SK-N-SH treated with all-trans-retinoic acid at 6 μM for 48 hours (cell line): ENCODE results near the gene GARS1.

Experiments used
- ATAC-seq: fragments of 200-7000 bp; cut with Tn5 transposase; 3 replicates; pipeline ENCODE4 v1.9.1; 2020; ENCODE audit warnings: mild to moderate bottlenecking, moderate library complexity
- ARNTL ChIP-seq: fragments of 450-650 bp; formaldehyde crosslinking; IDR thresholded peaks from 2 replicates; pipeline ENCODE4 v1.5.0; 2020; ENCODE audit warnings: low read depth, mild to moderate bottlenecking, moderate library complexity, borderline replicate concordance
- BACH2 ChIP-seq: fragments of 250-450 bp; sonication (Bioruptor Pico); IDR thresholded peaks from 2 replicates; pipeline ENCODE4 v1.9.0; 2021; ENCODE audit warnings: mild to moderate bottlenecking, borderline replicate concordance
- CSDC2 ChIP-seq: fragments of 250-450 bp; sonication (Bioruptor Pico); IDR thresholded peaks from 2 replicates; pipeline ENCODE4 v1.5.0; 2020; ENCODE audit warnings: mild to moderate bottlenecking, moderate library complexity
- CSRNP3 ChIP-seq: fragments of 250-450 bp; sonication (Bioruptor Pico); IDR thresholded peaks from 2 replicates; pipeline ENCODE4 v1.5.1; 2021; ENCODE audit warnings: mild to moderate bottlenecking, moderate library complexity
- ISL1 ChIP-seq: fragments of 250-450 bp; sonication (Bioruptor Pico); IDR thresholded peaks from 2 replicates; pipeline ENCODE4 v2.1.2; 2022; ENCODE audit warnings: mild to moderate bottlenecking, moderate library complexity
- PATZ1 ChIP-seq: fragments of 250-450 bp; sonication (Bioruptor Pico); IDR thresholded peaks from 2 replicates; pipeline ENCODE4 v1.8.0; 2020; ENCODE audit warnings: mild to moderate bottlenecking, moderate library complexity, borderline replicate concordance
- PPARA ChIP-seq: fragments of 250-450 bp; sonication (Bioruptor Pico); IDR thresholded peaks from 2 replicates; pipeline ENCODE4 v1.5.0; 2020; ENCODE audit warnings: mild to moderate bottlenecking, borderline replicate concordance
- SNAI2 ChIP-seq: fragments of 250-450 bp; sonication (Bioruptor Pico); IDR thresholded peaks from 2 replicates; pipeline ENCODE4 v1.5.0; 2020; ENCODE audit warnings: mild to moderate bottlenecking, moderate library complexity
- TCF4 ChIP-seq: fragments of 250-450 bp; sonication (Bioruptor Pico); IDR thresholded peaks from 2 replicates; pipeline ENCODE4 v1.8.0; 2021; ENCODE audit warnings: mild to moderate bottlenecking, moderate library complexity, borderline replicate concordance
- TOX ChIP-seq: fragments of 250-450 bp; sonication (Bioruptor Pico); IDR thresholded peaks from 2 replicates; pipeline ENCODE4 v1.8.0; 2021; ENCODE audit warnings: mild to moderate bottlenecking, moderate library complexity, borderline replicate concordance
- TSHZ2 ChIP-seq: fragments of 250-450 bp; sonication (Bioruptor Pico); IDR thresholded peaks from 2 replicates; pipeline ENCODE4 v1.5.0; 2020; ENCODE audit warnings: mild to moderate bottlenecking, moderate library complexity
- ZC3H10 ChIP-seq: fragments of 250-450 bp; sonication (Bioruptor Pico); IDR thresholded peaks from 2 replicates; pipeline ENCODE4 v1.5.1; 2021; ENCODE audit warnings: mild to moderate bottlenecking, moderate library complexity
- ZFP3 ChIP-seq: fragments of 250-450 bp; sonication (Bioruptor Pico); IDR thresholded peaks from 2 replicates; pipeline ENCODE4 v1.5.0; 2020; ENCODE audit warnings: mild to moderate bottlenecking, moderate library complexity
- ZNF565 ChIP-seq: fragments of 450-650 bp; formaldehyde crosslinking; conservative IDR thresholded peaks from 2 replicates; pipeline ENCODE4 v1.5.0; 2020; ENCODE audit warnings: low read depth, mild to moderate bottlenecking, moderate library complexity
- ZNF70 ChIP-seq: fragments of 450-650 bp; formaldehyde crosslinking; IDR thresholded peaks from 2 replicates; pipeline ENCODE4 v1.5.0; 2020; ENCODE audit warnings: mild to moderate bottlenecking, moderate library complexity
- ZNF8 ChIP-seq: fragments of 450-650 bp; formaldehyde crosslinking; IDR thresholded peaks from 2 replicates; pipeline ENCODE4 v1.5.0; 2020; ENCODE audit warnings: mild to moderate bottlenecking, moderate library complexity

Gene GARS1

GRCh38 chr7:30655096-30655970 lies 60.7 kb downstream of the GARS1 start:
- no peak for ATAC-seq
- TF ChIP-seq ZC3H10 (CRISPR knock-in tag) (no peak), ARNTL (no peak)

GRCh38 chr7:30656006-30656957 lies 61.6 kb downstream of the GARS1 start:
- TF ChIP-seq ZNF565 (CRISPR knock-in tag), result no peak
- no peak for TF ChIP-seq TSHZ2 (CRISPR knock-in tag)
- no peak for TF ChIP-seq CSRNP3 (CRISPR knock-in tag)
- TF ChIP-seq ZC3H10 (CRISPR knock-in tag), result no peak
- TF ChIP-seq PATZ1 (CRISPR knock-in tag), result no peak
- no peak for TF ChIP-seq ISL1 (CRISPR knock-in tag)
- TF ChIP-seq ZNF8 (CRISPR knock-in tag), result no peak
- no peak for TF ChIP-seq ZFP3 (CRISPR knock-in tag)
- no peak for TF ChIP-seq TCF4 (CRISPR knock-in tag)
- TF ChIP-seq ZNF70 (CRISPR knock-in tag), result no peak
- no peak for TF ChIP-seq PPARA (CRISPR knock-in tag)
- no peak for ATAC-seq

GRCh38 chr7:30657131-30657530 lies 62.5 kb downstream of the GARS1 start:
- TF ChIP-seq CSDC2 (CRISPR knock-in tag), result no peak
- TF ChIP-seq TSHZ2 (CRISPR knock-in tag), result no peak
- TF ChIP-seq TCF4 (CRISPR knock-in tag), result no peak
- TF ChIP-seq CSRNP3 (CRISPR knock-in tag), result no peak
- TF ChIP-seq PPARA (CRISPR knock-in tag), result no peak
- no peak for TF ChIP-seq SNAI2
- no peak for TF ChIP-seq TOX
- no peak for TF ChIP-seq BACH2
- ATAC-seq, result no peak
